GM21737 (cell line): ENCODE results near the gene PARP2.
A peak's percentile ranks its signal among the peaks of the same experiment; 100 is the strongest.
"Not testable (repeated sequence)": the region's sequence is repeated elsewhere in the genome, so short reads cannot be mapped to it uniquely, and the experiment has no call there.

Experiments used
- ATAC-seq: cut with Tn5 transposase; IDR thresholded peaks from one replicate; pipeline ENCODE4 v1.9.1; 2021; ENCODE audit warnings: mild to moderate bottlenecking, moderate library complexity; ENCODE audit not compliant: unreplicated experiment

Gene PARP2

GRCh38 chr14:20343092-20343861 is at the start of gene PARP2:
PARP2 (plus strand) TSS chr14:20343635; CDS start chr14:20343642, 7 bp downstream.
- ATAC-seq: peak; percentile 91

GRCh38 chr14:20294636-20295035 is 48.8 kb upstream of the PARP2 start:
- no peak for ATAC-seq

- ATAC-seq: peak; percentile 61
Observed at GRCh38 chr14:20295067-20295466, 48.4 kb upstream of the PARP2 start.

GRCh38 chr14:20302042-20302755 is 41.2 kb upstream of the PARP2 start:
- no peak for ATAC-seq

DNA sequence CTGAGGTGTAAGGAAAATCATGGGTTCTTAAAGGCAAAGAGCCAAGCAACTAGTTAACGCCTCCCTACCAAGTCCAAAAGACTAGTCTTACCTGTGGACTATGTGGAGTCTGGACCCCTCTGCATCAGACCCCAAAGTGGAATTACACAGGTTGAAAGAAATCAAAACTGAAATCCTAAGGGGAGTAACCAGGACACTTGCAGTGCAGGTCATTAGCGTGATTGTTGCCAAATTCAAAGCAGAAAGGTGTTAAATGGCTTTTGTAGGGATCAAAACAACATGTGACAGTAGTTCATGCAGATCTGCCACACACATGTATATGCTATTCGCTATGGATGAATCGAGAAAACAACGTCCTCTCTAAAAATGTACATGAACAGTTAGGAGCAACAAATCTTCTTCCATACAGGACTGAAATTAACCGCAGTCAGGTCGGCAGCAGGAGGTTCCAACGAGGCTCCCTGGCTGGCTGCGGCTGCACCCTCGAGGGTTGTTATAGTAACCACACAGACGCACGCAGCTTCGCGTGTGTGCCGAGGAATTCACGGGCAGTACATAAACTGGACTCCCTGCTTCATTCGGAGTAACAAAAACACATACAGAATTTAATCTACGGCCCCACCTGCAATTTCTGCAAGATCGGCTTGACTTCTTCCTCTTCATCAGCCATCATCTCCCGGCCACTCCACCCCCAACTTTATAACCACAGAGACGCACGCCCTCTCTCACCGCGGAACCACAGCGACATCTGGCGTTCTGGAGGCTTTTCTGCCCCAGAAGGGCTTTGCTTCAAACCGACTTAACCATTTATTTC is 38.0 kb upstream of the PARP2 start, which contains the start of gene TTC5:
TTC5 (minus strand) TSS at position 687 of the 814 bp plus-strand sequence; CDS start at position 673, 14 bp downstream.
- ATAC-seq: peak; percentile 96

- ATAC-seq: no peak
Observed at GRCh38 chr14:20306079-20306423, 37.4 kb upstream of the PARP2 start.

- ATAC-seq: no peak
Observed at GRCh38 chr14:20314026-20314425, 29.4 kb upstream of the PARP2 start.

GRCh38 chr14:20317720-20318119 is 25.7 kb upstream of the PARP2 start:
- no peak for ATAC-seq

DNA sequence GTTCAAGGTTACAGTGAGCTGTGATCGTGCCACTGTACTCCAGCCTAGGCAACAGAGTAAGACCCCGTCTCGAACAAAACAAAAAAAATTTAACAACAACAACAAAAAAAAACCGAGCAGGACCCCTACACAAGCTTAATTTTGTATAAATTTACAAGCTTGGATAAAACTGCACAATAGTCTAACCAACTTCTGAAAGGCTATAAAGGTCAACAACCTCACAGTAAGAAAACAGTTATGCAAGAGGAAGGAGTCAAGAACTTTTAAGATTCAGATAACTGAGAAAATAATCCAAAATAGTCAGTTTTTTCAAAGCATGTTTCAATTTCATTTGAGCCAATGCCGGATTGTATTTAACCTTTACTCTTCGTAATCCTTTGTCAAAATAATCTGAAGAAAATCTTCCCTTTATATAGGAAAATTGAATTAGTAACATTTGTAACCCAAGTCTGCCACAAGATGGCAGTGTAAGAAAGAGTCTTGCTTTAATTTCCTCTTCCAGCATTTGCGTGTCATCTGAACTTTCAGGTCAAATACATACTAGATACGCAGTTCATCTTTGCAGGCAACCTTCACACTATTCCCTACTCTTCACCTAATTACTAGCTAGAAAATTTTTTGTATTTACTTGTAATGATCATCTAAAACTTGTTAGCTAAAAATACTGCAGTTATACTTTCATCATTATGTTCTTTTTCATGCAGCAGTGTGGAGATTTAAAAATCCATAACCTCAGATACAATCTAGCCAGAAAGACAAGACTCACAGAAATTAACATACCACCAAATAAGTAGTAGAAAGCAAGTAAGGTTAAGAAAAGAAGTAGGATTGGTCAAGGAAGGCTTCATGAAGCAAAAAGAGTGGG is 16.2 kb upstream of the PARP2 start:
- no peak for ATAC-seq

DNA sequence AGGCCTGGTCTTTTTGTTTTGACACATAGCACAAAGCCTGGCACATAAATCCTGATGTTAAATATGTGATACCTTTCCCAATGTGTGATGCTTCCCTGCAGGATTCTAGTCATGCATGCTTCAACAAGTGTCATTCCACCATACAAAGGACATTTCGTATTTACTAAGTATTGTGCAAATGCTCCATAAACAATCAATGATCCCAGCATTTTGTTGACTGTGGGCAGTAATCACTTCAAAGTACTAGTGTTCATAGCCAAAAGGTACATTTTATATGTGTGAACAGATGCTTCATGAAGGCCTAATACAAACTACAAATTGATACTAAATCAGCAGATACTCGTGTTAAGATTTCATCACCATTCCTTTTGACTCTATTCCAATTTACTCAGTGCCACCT is 14.7 kb upstream of the PARP2 start:
- ATAC-seq: no peak

DNA sequence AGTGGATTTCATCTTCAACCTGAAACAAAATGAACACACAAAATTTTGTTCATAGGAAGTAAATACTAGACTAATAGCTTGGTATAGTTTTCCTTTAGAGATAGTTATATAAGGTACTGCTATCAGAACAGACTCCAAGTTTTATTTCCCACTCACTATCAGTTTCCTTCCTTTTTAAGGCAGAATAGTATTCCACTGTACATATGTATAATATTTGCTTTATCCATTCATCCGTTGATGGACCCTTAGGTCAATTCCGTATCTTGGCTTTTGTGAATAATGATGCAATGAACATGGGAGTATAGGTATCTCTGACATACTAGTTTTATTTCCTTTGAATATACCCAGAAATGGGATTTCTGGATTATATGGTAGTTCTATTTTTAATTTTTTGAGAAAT is 14.1 kb upstream of the PARP2 start:
- ATAC-seq: no peak

DNA sequence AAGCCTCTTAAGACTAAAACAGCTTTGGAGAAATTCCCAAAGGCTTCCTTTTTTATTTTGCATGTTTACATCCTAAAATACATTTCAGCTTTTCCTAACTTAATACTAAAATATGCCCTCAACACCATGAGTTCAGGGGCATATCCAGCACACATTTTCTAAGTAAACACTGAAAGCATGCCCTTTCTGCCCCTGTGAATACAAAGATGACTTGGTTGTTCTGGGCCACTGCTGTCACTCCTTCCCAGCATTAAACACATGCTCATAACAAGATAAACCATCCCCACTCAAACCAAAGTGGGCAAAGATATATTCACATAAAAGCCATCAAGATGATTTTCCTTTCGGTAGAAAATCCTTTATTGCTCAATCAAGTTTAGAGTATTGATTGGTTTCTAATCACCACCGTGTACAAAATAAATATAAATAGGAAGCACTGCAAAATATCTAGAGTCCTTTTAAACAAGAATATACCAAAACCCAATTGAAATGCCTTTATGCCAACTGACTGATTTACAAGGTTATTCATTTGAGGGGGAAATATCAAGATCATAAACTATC is 12.3 kb upstream of the PARP2 start:
- ATAC-seq: no peak

DNA sequence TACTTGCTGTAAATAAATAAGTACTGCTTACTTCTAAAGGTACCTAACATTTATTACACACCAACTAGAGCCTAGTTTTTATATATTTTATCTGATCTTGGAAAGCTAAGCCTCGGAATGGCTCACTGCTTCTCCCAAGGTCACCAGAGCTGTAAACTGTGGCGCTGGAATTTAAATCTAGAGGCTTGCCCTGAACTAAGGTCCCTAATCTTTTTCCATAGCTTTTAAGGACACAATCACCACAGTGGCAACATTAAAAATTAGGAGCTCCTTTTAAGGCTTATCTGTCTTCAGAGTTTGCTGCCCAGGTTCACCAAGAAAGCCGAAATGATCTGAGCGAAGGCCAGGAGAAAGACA is 11.0 kb upstream of the PARP2 start:
- ATAC-seq: no peak

- peak; percentile 97 for ATAC-seq
Observed at GRCh38 chr14:20332788-20333493, 10.5 kb upstream of the PARP2 start, which contains the start of gene CCNB1IP1. CCNB1IP1 (minus strand) TSS chr14:20333279; CDS start chr14:20316523, 16,756 bp downstream.

GRCh38 chr14:20333494-20333841 is 10.0 kb upstream of the PARP2 start:
- no peak for ATAC-seq

DNA sequence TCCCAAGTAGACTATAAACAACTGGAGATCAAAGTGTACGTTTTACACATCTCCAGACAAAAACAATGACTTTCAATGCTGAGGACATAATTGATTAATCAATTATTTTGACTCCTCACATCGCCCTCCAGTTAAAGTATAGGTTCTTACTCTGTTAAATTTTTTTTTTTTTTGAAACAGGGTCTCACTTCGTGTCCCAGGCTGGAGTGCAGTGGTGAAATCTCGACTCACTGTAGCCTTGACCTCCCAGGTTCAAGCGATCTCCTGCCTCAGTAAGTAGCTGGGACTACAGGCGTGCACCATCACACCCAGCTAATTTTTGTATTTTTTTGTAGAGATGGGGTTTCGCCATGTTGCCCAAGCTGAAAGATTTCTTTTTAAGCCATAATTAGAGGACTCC is 9.4 kb upstream of the PARP2 start:
- no peak for ATAC-seq

GRCh38 chr14:20341032-20341431 is 2.4 kb upstream of the PARP2 start:
- ATAC-seq: not testable (repeated sequence)

- no peak for ATAC-seq
Observed at GRCh38 chr14:20341646-20342045, 1.8 kb upstream of the PARP2 start.

- no peak for ATAC-seq
Observed at GRCh38 chr14:20343862-20344220, 406 bp downstream of the PARP2 start.

DNA sequence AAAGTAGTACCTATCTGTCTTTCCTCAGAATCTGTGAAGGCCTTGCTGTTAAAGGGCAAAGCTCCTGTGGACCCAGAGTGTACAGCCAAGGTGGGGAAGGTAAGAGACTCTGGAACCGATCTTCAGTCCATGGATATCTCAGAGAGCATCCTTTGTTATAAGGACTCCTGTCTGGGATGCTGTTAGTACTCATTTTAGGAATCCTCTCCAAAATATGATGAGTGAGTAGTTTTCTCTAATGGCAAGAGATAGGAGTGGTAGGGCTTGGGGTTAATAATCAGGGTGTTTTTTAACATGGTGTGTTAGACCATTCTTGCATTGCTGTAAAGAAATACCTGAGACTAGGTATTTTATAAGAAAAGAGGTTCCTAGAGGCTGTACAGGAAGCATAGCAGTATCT is 1.9 kb downstream of the PARP2 start:
- no peak for ATAC-seq
